DMS153 treated with DMSO at 0.1 percent for 48 hours (cell line): Measurements from ENCODE around the gene RARA.

ENCODE experiments used
- DNase-seq: peaks from one replicate; lab custom pipeline; 2025; ENCODE audit not compliant: unreplicated experiment; lab: John Stamatoyannopoulos, UW

RARA gene

DNA sequence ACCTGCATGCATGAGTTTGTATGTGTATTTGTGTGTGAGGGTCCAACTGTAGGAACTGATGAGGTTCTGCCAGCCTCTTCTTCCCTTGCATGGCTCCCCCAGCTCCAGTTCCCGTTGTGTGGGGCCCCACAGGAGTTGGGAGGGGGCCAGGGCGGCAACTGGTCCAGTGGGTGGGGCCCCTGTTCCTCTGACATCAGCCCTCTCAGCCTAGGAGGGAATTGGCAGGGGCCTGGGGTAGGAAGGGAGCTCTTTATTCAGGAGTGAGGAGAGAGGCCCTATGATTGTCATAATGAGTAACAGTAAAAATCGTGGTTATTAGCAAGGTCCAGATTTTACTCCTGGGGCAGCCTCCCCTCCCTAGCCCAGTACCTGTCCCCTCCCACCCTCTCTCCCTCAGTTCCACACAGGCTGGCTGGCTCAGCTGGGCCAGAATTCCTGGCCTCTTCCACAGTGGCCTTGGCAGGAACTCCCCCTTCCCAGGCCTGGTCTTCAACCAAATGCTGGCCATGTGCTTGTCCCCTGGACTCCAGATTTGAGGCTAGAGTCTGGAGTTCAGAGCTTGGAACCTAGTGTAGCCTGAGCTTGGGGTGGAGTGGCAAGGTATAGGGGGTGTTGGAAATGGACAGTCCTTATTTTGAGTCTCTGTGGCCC lies 18.9 kb downstream of the RARA start:
- no peak for DNase-seq

DNA sequence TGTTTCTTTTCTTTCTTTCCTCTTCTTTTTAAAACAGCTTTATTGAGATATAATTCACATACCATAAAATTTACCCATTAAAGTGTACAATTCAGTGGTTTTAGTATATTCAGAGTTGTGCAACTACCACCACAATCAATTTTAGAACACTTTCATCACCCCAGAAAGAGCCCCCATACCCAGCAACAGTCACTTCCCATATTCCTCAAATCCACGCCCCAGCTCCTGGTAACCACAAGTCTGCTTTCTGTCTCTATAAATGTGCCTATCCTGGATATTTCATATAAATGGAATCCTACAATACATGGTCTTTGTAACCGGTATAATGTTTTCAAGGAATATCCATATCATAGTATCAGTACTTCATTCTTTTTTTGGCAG lies 19.4 kb downstream of the RARA start:
- no peak for DNase-seq

DNA sequence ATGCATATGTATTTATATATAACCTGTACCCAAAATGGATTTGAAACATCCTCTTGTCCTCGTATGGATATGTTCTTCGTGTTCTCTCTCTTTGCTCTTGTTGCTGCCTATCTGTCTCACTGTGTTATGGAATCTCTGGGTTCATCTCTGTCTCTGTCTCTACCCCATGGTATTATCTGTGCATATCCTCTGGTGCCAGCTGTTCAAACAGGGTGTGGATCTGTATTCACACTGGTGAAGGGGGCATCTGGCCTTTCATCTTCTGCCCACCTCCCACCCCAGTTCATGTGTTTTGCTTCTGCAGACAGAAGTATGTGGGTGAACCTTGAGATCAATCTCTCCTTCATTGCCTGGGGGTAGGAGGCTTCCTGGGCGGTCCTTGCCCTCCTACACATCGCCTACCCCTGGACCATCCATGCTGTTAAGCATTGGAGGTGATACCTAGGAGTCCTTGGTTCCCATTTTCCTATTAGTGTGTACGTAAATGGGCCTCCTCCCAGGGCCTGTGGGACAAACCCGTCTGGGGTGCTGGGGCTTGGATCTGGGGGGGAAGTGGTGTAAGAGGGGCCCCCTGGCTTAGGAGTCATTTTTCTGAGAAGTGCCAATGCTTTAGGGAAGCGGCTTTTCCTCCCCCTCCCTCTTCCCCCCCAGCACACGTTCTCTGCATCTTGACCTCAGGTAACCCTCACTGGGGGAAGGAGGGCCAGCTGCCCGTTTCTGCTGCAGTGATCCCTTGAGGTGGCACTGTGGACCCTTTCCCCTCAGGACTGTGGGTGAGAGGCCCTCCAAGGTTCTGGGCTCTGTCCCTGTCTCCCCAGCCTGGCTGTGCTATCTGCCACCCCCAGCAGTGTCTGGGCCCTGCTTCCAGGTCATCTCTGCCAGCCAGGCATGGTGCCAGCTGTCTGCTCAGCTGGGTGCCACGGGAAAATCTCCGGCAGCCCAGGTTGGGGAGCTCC lies 21.1 kb downstream of the RARA start:
- DNase-seq, result peak; percentile 30

DNA sequence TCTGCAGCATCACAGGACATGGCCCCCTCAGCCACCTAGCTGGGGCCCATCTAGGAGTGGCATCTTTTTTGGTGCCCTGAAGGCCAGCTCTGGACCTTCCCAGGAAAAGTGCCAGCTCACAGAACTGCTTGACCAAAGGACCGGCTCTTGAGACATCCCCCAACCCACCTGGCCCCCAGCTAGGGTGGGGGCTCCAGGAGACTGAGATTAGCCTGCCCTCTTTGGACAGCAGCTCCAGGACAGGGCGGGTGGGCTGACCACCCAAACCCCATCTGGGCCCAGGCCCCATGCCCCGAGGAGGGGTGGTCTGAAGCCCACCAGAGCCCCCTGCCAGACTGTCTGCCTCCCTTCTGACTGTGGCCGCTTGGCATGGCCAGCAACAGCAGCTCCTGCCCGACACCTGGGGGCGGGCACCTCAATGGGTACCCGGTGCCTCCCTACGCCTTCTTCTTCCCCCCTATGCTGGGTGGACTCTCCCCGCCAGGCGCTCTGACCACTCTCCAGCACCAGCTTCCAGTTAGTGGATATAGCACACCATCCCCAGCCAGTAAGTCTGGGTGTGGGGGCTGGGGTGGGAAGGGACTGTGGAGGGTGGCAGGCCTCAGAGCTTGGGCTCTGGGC lies 22.0 kb downstream of the RARA start:
- DNase-seq, result no peak

DNA sequence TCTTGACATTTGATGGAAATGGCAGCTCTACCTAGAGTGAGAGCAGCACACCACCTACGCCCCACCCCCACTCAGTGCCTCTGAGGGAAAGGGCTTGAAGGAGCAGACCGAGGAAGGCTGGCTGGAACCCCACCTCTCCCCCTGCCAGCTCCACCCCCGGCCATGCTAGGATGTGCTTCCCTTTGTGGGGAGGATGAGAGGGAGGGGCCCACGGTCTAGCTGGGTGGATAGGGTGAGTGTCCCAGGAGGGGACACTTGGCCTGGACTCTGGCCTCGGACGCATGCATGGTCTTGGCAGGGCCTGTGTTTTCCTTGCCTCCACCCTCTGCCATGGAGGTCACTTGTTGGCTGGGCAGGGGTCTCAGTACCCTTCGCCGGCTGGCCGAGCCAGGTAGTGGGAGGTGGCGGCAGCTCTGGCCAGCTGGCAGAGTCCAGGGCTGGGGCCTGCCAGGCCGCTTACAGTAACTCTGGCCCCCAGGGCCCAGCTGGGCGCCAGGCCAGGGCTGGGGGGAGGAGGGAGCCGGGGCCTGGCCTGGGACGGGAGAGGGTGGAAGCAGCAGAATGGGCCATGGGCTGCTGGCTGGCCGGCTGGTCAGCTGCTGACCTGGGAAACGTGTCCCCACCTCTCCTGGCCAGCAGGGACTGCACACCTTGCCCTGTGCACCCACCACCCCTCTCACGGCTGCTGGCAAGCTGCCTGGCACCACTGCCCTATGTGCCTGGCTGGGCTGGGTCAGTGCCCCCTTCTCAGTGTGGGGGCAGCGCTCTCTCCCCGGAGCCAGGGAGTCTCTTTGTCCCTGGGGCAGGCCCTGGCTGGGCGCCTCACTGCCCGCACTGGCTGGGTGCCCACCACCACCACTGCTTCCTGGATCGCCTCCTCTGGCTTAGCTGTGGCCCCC lies 23.0 kb downstream of the RARA start:
- peak; percentile 39 for DNase-seq

DNA sequence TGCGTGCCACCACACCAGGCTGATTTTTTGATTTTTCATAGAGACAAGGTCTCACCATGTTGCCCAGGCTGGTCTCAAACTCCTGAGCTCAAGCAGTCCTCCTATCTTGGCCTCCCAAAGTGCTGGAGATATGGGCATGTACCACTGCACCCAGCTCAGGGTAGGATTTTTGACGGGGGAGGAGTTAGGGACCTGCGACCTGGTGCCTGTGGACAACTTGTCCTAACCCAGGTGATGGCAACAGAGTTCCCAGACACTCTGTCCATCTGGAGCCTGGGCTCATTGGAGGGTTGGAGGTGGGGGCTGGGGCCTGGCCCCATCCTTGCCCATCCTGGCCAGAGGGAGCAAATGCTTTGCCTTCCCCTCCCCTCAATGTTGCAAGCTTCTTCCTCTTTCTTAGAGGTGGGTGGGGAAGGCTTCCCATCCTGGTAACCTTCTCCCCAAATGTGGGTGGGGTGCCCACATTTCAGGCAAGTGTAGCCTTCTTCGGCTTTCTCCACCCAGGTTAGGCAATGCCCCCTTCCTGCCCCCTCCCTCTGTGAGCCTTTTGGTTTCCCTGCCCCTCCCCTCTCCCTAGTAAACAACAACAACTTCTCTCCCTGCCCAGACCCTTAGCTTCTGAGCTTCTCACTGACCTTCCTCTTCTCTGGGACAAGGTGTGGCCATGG lies 24.9 kb downstream of the RARA start:
- no peak for DNase-seq

DNA sequence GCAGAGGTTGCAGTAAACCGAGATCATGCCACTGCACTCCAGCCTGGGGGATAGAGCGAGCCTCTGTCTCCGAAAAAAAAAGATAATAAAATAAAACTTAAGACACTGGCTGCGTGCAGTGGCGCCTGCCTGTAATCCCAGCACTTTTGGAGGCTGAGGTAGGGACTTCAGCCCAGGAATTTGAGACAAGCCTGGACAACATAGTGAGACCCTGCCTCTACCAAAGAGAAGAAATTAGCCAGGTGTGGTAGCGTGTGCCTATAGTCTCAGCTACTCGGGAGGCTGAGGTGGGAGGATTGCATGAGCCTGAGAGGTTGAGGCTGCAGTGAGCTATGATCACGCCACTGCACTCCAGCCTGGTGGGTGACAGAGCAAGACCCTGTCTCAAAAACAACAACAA lies 26.6 kb downstream of the RARA start:
- DNase-seq, result no peak

DNA sequence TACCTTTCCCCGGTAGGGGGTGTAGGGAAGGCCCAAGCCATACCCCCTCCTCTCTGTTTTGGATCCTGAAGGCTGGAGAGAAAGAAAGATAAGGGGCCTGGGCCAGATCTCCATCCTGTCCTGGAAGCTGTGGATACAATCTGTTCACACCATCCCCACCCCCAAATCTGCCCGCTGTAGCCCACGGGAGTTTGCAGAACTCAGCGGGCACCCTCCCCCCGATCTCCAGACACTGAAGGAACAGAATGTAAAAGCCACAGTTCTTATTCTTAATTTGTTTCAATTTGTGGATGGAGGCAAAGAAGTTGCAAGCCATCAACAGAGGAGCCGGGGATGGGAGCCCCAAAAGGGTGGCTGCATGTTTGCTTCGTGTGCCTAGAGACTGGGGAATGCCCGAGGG lies 28.4 kb downstream of the RARA start:
- DNase-seq, result no peak

DNA sequence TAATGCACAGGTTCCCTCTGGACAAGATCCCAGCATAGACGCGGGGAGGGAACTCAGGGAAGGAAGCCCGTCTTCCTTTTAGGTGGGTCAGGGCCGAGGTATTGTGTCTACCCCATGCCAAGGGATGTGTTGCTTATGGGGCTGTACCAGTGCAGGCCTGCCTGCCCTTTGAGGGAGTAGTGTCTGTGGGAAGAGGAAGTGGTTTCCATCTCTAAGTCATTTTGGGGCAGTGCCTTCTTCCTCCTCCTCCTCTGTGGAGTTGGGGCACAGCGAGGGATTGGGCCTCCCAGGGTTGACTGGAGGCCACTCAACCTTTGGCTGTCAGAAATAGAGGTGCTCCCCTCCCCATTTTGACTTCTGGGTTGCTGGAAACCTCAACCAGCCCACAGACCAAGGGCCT lies 29.1 kb downstream of the RARA start:
- no peak for DNase-seq

DNA sequence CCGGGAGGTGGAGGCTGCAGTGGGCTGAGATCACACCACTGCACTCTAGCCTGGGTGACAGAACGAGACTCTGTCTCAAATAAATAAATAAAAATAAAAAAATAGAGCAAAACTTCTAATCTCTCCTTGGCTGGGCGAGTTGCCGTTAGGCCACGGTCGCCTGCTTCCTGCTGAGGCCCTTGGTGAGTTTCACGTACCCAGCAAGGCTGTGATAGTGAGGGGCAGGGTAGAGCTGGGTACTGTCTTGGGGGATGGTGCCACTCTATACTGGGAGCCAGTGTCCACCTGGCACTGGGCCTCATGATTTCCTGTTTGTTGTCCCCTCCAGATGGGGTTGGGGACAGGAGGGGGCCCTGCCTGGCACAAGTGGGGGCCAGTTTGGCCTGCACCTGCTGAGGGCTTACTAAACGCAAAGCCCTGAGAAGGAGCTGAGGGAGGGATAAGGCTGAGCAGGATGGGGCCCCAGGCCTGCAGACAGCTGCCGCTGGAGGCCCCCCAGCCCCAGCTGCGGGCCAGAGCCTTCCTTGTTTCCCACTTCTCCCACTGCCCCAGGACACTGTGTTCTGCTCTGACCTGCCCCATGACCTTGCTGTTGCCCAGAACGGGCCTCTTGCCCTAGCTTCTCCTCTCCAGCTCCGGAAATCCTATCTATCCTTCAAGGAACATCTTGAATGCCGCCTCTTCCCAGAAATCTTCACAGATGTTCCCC lies 30.1 kb downstream of the RARA start:
- no peak for DNase-seq

DNA sequence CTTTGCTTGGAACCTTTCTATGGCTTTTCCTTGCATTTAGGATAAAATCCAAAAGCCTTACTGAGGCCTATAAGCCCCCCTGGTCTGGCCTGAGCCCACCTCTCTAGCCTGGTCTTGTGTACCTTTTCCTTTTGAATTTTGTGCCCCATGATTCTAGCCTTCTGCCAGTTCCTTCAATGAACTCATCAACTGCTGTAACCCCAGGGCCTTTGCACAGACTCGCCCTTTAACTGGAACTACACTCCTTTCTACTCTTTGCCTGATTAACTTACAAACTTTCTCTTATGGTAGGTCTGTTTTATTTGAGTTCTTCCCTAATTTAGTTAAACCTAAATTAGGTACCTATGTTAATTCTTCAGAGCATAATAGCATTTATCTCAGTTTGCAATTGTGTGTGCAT lies 31.3 kb downstream of the RARA start:
- no peak for DNase-seq

DNA sequence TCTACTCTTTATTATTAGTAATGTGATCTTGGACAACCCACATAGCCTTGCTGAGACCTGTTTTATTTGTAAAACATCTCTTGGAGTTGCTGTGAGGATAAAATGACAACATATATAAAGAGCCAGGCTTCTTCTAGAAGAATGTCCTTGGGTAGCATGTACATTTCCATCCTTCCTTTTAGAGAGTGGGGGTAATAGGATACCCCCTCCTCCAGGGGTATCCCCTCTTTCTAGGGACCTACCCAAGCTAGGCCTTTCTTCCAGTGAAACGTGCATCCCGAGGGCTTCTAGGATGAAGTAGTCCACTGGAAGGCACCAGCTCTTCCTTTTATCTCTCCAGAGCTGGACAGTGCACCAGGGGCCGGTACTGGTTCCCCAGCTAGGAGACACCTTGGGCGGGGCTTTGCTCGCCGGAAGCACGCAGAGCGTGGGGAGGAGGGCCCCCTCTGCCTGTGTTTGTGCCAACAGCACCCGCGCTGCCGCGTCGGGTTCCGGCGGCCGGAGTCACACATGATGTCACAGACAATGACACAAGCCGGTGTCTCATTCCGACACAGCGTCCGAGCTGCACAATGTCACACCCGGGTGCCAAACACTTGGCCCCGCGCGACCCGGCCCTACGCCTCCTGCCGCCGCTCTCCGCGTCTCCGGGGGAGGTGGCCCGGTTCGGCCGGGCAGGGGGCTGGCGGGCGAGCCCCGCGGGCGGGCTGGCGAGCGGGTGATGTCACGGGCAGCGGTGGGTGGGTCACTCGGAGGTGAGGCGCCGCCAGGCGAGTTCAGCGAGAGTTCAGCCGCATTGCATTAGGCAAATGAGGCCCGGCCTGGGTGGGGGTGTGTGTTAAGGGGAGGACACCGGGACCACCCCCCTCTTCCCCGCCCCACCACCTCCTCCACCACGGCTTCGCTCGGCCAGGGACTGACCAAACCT lies 32.2 kb downstream of the RARA start:
- DNase-seq, result peak; percentile 20

DNA sequence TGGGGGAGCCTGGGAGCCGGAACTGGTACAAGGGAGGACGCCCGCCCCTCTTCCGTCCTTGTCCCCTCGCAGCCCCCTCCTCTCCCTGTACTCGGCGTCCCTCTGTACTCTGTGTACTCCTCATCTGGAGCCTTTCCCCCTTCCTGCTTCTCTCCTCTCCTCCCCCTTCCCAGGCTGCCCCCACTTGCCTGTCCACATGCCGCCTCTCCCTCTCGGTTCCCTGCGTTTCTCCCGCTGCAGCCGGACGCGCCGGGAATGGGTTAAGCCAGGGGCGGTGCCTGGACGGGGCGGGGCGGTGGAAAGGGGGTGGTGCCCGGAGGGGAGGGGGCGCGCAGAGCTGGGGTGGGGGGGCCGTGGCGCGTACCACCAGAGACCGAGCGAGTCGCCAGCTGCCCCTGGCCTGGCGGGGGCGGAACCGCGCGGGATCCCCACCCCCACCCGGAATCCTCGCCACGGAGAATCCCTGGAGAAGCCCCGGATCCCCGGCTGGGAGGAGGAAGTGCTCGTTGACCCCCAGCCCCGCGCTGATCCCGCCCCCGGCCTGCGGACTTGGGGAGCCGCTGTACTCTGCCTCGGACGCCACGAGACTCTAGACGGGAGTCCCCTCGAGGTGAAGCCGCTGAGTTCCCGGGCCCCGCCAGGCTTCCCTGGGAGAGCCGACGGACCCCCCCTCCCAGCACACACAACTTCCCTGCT lies 33.0 kb downstream of the RARA start:
- DNase-seq, result no peak

DNA sequence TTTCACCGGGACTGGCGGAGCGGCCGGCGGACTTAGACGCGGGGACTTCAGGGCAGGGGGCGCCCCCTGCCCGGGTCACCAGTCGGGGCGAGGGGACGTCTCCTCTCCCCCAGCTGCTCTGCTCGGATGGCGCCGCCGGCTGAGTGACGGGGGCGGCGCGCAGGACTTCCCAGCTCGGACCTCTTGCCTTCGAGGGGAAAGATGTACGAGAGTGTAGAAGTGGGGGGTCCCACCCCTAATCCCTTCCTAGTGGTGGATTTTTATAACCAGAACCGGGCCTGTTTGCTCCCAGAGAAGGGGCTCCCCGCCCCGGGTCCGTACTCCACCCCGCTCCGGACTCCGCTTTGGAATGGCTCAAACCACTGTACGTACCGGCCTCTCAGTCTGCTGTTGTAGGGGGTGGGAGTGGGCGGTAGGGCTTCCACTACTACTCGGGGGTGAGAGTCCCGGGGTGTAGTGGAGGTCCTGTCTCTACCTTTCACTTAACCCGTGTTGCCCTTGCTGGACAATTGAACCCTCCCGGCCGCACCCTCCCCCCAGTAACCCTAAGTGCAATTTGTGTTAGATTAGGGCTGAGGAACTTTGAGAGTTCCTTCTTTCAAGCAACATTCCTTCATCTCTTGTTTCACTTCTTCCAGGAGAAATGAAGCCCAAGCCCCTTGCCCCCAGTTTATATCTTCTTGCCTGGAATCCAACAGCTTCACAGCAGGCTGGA lies 33.7 kb downstream of the RARA start:
- no peak for DNase-seq

DNA sequence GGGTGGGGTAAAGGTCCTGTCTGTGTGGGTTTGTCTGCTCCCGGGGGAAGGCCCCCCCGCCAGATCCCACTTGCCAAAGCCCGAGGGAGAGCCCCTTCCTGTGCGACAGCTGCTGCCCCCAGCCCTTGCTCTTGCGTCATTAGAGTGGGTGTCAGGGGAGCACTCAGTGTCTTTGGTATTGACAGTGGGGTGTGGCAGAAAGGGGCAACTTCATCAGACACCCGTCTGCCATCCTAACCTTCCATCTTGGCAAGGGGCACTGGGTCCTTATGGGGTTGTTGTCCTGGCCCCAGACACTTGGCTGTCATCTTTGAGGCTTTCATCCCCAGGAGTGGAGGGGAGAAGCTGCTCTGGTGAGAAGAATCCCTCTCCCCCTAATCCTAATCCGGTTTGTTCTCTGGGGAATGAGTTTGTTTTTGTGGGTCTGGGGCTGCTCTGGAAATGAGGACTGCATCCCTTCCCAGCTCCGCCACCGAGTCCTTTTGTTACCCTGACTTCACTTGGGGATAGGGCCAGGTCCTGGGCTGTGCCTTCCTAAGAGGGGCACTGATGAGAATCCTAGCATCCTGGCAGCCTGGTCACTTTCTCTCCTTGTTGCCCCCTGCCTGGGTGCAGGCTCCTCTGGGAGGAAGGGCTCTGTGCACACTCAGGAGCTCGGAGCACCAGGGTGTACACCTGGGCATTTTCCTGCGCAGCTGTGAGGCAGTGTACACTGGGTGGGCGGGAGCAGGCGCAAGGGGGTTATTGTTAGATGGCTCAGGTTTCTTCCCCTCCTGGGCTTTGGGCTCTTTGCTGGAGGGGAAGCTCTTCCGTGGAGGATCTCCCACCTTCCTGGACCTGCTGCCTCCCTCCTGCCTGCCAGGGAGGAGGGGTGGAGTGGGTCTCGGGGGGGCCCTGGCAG lies 34.5 kb downstream of the RARA start:
- DNase-seq, result no peak

DNA sequence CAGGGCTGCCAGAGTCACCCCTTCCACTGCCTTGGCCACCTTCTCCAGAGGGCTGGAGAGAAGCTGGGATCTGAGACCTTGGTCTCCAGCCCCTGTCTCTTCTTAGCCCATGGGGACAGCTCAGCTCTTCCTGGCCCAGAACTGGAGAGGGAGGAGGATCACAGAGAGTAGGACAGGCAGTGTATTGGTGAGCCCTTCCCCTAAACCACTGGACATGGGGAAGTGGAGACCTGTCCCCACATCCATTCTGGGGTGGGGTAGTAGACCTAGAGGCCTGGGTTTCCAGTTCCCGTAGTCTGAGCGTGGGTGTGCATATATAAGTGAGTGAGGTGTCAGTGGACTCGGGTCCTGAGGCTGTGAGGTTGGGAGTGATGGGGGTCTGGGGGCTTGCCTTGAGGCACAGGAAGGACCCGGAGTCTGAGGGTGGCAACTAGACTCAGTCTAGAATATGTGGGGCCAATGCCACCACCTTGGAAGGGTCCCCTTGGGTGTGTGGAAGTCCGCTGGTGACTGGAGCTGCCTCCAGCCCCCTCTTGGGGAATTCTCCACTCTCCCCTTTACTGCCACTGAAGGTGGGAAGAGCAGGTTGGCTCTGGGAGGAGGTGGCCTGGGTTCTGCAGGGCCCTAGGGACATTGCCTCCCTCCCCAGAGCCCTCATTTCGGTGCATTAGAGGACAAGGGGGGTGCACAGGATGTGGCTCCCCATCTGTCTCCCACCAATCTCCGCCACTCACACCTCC lies 35.6 kb downstream of the RARA start:
- DNase-seq, result no peak
